GM12878 (cell line): ENCODE results near the gene EHBP1. TPM values are rescaled to one million over a fixed set of nuclear protein-coding genes. Genes with fewer than 3 reads are reported as not detected.

ENCODE experiments used
- ATAC-seq: fragments of 200-7000 bp; cut with Tn5 transposase; 3 replicates; pipeline ENCODE4 v1.9.1; 2020; ENCODE audit warnings: mild to moderate bottlenecking, moderate library complexity
- BruUV-seq: library from RNA; stranded (reverse); fragments of 400-500 nt; replicated peaks from 2 replicates; lab custom pipeline; 2021; lab: Mats Ljungman, UMichigan
- CTCF ChIA-PET: fragments of 300-600 bp; sonication (Branson Sonifier 250); formaldehyde crosslinking; extraction: SDS; loops from one replicate; lab custom pipeline; 2021; ENCODE audit warnings: inconsistent platforms; lab: Yijun Ruan, JAX
- POLR2A ChIA-PET: fragments of 350-600 bp; formaldehyde crosslinking; extraction: SDS; loops from one replicate; lab custom pipeline; 2021; ENCODE audit warnings: inconsistent platforms; lab: Charles Lee
- RAD21 ChIA-PET: fragments of 300-600 bp; sonication (Branson Sonifier 250); formaldehyde crosslinking; loops from one replicate; lab custom pipeline; 2023; ENCODE audit warnings: antibody characterized with exemption; ENCODE audit not compliant: unreplicated experiment; lab: Charles Lee
- SMC1A ChIA-PET: fragments of 300-600 bp; sonication (Branson Sonifier 250); formaldehyde crosslinking; loops from one replicate; lab custom pipeline; 2023; ENCODE audit not compliant: unreplicated experiment, uncharacterized antibody; lab: Charles Lee
- DNase-seq: peaks from one replicate; pipeline ENCODE4 v3.0.0-alpha.2; 2011; ENCODE audit warnings: low read depth, low spot score
- FAIRE-seq: peaks from 3 replicates; lab custom pipeline; 2011; peaks lifted over from hg19 to GRCh38; lab: Jason Lieb, UNC
- H2AFZ ChIP-seq: 2 replicates; pipeline ENCODE4 v1.6.0; 2011; ENCODE audit warnings: low read depth, low read length, control low read depth; ENCODE audit not compliant: control insufficient read depth
- H3K27ac ChIP-seq: 2 replicates; pipeline ENCODE4 v1.5.1; 2011; ENCODE audit warnings: control low read depth; ENCODE audit not compliant: control insufficient read depth, insufficient read depth
- H3K27me3 ChIP-seq, 2 experiments: replicated peaks in 1 of 2; 2 replicates each; pipeline versions ENCODE4 v1.6.0 to v1.6.1; 2011; ENCODE audit warnings: low read length in 1 of 2; ENCODE audit not compliant: control insufficient read depth in 2 of 2, insufficient read depth in 2 of 2
- H3K36me3 ChIP-seq, 2 experiments: 2 replicates each; pipeline ENCODE4 v1.5.1; 2011; ENCODE audit warnings: low read length in 1 of 2; ENCODE audit not compliant: control insufficient read depth in 2 of 2, insufficient read depth in 2 of 2
- H3K4me1 ChIP-seq: 2 replicates; pipeline ENCODE4 v1.6.1; 2011; ENCODE audit warnings: mild to moderate bottlenecking, low read length, moderate library complexity, mixed read lengths; ENCODE audit not compliant: control insufficient read depth, insufficient read depth
- H3K4me2 ChIP-seq: 2 replicates; pipeline ENCODE4 v1.6.0; 2011; ENCODE audit warnings: control low read depth; ENCODE audit not compliant: control insufficient read depth, insufficient read depth
- H3K4me3 ChIP-seq: fragments of 200-600 bp; sonication (generic); 2 replicates; pipeline ENCODE4 v1.5.1; 2016
- H3K79me2 ChIP-seq: 2 replicates; pipeline ENCODE4 v1.6.0; 2011; ENCODE audit warnings: low read length; ENCODE audit not compliant: control insufficient read depth, insufficient read depth
- H3K9ac ChIP-seq: 2 replicates; pipeline ENCODE4 v1.8.0; 2011; ENCODE audit warnings: low read length, control low read depth, mixed read lengths; ENCODE audit not compliant: control insufficient read depth, insufficient read depth
- H3K9me3 ChIP-seq: replicated peaks from 3 replicates; pipeline ENCODE4 v1.5.1; 2011; ENCODE audit warnings: mild to moderate bottlenecking, low read length; ENCODE audit not compliant: control insufficient read depth, insufficient read depth
- H4K20me1 ChIP-seq: 2 replicates; pipeline ENCODE4 v1.6.0; 2011; ENCODE audit not compliant: control insufficient read depth, insufficient read depth
- HCFC1 ChIP-seq: fragments of 150-350 bp; IDR thresholded peaks from 2 replicates; pipeline ENCODE4 v1.6.1; 2014; ENCODE audit warnings: low read length
- IKZF1 ChIP-seq: fragments of 450-650 bp; conservative IDR thresholded peaks from 2 replicates; pipeline ENCODE4 v1.6.1; 2017; ENCODE audit warnings: antibody characterized with exemption, mild to moderate bottlenecking
- KLF5 ChIP-seq: fragments of 450-650 bp; IDR thresholded peaks from 2 replicates; pipeline ENCODE4 v1.6.1; 2014; ENCODE audit warnings: mild to moderate bottlenecking; ENCODE audit not compliant: partially characterized antibody
- NR2C2 ChIP-seq: IDR thresholded peaks from 2 replicates; pipeline ENCODE4 v1.6.1; 2011; ENCODE audit warnings: borderline replicate concordance, low read depth; ENCODE audit not compliant: control insufficient read depth, insufficient read length
- NRF1 ChIP-seq: conservative IDR thresholded peaks from 2 replicates; pipeline ENCODE4 v1.6.1; 2011; ENCODE audit warnings: mild to moderate bottlenecking, low read depth, low read length, improper control_type of control experiment
- RAD51 ChIP-seq: fragments of 450-650 bp; IDR thresholded peaks from 2 replicates; pipeline ENCODE4 v1.6.1; 2016; ENCODE audit warnings: moderate library complexity, mild to moderate bottlenecking, inconsistent platforms
- SP1 ChIP-seq: IDR thresholded peaks from one replicate; pipeline ENCODE4 v1.6.1; 2011; ENCODE audit warnings: low read depth, low read length
- ZNF217 ChIP-seq: fragments of 450-650 bp; IDR thresholded peaks from 2 replicates; pipeline ENCODE4 v1.6.1; 2017; ENCODE audit warnings: antibody characterized with exemption, mild to moderate bottlenecking
- whole genome bisulfite sequencing: methylation state at CpG from one replicate; pipeline ENCODE4 v1.1.6; 2016; ENCODE audit warnings: low lambda C conversion rate; ENCODE audit not compliant: insufficient replicate concordance, insufficient coverage; ENCODE audit errors: missing lambda C conversion rate; 5-methylcytosine and 5-hydroxymethylcytosine counted together
- in situ Hi-C: fragments of 300-500 bp; cut with MboI; formaldehyde crosslinking; loops from 9 replicates; pipeline ENCODE4 v1.14.3; 2018; ENCODE audit warnings: mixed read lengths
- intact Hi-C: fragments of 100-400 bp; cut with micrococcal nuclease; formaldehyde crosslinking; loops from one replicate; pipeline ENCODE4 v1.14.2; 2022; ENCODE audit not compliant: unreplicated experiment
- polyA plus RNA-seq, 11 experiments: library from polyadenylated mRNA; depleted of rRNA in 4 of 11; unstranded in 6 of 11; stranded (reverse) in 5 of 11; fragments of >200 nt; fragmentation: Nextera tagmentation in 4 of 11; fragmentation: Illumina TruSeq in 1 of 11; extraction: Ambion mirVana in 4 of 11; extraction: Trizol in 1 of 11; gene quantifications; 1 replicate in 1 of 11; 2 replicates in 10 of 11; pipeline versions ENCODE4 v1.2.1 to v1.2.3, GENCODE V29; 2011 to 2016; ENCODE audit warnings: inconsistent platforms in 2 of 11, missing spikeins in 2 of 11, low read depth in 1 of 11
- total RNA-seq, 4 experiments: library from RNA; depleted of rRNA in 3 of 4; stranded (reverse); fragments of >200 nt in 3 of 4; fragmentation: Illumina TruSeq in 1 of 4; extraction: Trizol in 1 of 4; gene quantifications; 2 replicates each; pipeline versions ENCODE4 v1.2.1 to v1.2.3, GENCODE V29; 2013 to 2021

Gene EHBP1
- total and polyA plus RNA-seq, 10 of the 15 experiments (the other 5 are each of a cell fraction or from before 2014, with no cell fraction given), result 5.7 to 26.1 (median 13.6) TPM

DNA sequence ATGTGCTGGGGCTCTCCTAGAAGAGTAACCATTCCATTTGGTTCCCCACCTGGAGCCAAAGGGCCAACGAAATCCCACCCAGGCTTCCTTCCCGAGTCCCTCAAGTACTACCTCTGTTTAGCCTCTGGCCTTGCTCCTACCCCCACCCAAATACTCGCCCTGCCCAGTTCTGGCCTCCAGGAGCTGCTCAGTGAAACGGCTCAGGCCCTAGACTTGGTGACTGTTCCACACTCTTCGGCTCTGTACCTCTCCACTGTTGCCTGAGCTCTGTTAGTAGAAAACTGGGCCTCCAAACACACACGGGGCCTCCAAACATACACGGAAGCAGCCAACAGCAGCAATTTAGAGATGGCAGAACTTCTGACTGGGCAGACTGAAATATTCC is 349.3 kb downstream of the EHBP1 start (continued):
- TF ChIP-seq RAD51 (no peak), SP1 (no peak), HCFC1 (no peak)

DNA sequence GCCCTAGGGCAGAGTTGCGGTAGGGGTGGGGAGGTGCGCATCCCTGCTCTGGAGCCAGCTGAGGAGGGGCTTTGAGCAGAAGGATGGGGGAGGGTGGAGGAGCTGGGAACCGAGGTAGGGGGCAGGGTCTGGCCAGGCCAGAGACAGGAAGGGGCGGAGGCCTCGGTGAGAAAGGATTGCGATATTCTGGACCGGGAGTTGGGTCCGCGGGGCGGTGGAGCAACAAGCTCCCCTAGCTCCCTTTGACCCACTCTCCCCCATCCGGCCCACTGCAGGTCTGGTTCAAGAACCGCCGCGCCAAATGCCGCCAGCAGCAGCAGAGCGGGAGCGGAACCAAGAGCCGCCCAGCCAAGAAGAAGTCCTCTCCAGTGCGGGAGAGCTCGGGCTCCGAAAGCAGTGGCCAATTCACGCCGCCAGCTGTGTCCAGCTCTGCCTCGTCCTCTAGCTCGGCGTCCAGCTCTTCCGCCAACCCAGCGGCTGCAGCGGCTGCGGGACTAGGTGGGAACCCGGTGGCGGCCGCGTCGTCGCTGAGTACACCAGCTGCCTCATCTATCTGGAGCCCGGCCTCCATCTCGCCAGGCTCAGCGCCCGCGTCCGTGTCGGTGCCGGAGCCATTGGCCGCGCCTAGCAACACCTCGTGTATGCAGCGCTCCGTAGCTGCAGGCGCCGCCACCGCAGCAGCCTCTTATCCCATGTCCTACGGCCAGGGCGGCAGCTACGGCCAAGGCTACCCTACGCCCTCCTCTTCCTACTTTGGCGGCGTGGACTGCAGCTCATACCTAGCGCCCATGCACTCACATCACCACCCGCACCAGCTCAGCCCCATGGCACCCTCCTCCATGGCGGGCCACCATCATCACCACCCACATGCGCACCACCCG is 350.0 kb downstream of the EHBP1 start:
- in situ Hi-C loops, result no loop called here
- ATAC-seq, result no peak
- ChIA-PET POLR2A (no interaction called here), RAD21 (no interaction called here), SMC1A (interaction anchor here (0.9 kb wide), 1 partner anchor 584 kb away, joined by 3 read pairs; no protein-coding TSS in a partner anchor), CTCF (interaction anchor here (1.0 to 2.9 kb wide), 5 partner anchors 37 to 634 kb away, joined by 3 to 7 read pairs (median 3); no protein-coding TSS in a partner anchor)
- Histone ChIP-seq H3K27me3 (peaks cover 5 to 21% of the 10 kb centered on the region in 2 experiments), H2AFZ (no peak overlapping the region), H3K79me2 (no peaks in the 10 kb centered on the region), H3K4me2 (peak overlapping the region; percentile 21), H4K20me1 (no peaks in the 10 kb centered on the region), H3K27ac (no peak overlapping the region), H3K9ac (no peak overlapping the region), H3K4me3 (peak overlapping the region; percentile 37; the same call in 1 of the 2 replicates), H3K4me1 (peaks cover 9% of the 10 kb centered on the region; the same call in 1 of the 2 replicates), H3K36me3 (no peaks in the 10 kb centered on the region; a peak in 1 of 4 replicates), H3K9me3 (no peaks in the 10 kb centered on the region; the same call in 1 of the 3 replicates)
- TF ChIP-seq ZNF217 (no peak), NR2C2 (no peak), KLF5 (no peak), NRF1 (no peak), IKZF1 (no peak)
- FAIRE-seq, result no peak
- no TSS peak for BruUV-seq
- intact Hi-C loops, result loop anchor here (10.0 kb wide), 2 partner anchors 271 to 601 kb away; no protein-coding TSS in a partner anchor
- DNase-seq, result no peak
- WGBS, result 39% methylated on average over 60 of the region's 63 CpGs
